ENCODE data around the gene DSG4.

Gene DSG4

DNA sequence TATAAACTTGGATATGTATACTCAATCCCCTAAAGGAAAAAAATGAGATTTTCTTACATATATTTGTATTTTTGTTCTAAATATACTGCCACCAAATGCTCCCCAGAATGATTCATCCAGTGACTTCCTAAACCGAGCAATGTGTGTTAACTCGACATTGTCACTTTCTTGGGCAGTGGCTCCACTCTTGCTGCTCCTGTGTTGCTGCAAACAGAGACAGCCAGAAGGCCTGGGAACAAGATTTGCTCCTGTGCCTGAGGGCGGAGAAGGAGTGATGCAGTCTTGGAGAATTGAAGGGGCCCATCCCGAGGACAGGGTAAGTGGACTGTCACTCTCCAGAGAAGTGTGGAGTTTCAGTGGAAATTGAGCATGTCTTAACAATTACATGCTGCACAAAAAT, 32.7 kb downstream of the DSG4 start:
- Histone ChIP-seq H4K20me1 (no peaks in the 10 kb centered on the region), H3K27me3 (no peaks in the 10 kb centered on the region), H3K4me3 (no peak overlapping the region), H3K9ac (no peak overlapping the region), H3K27ac (no peak overlapping the region), H3K9me3 (no peaks in the 10 kb centered on the region), H3K36me3 (no peaks in the 10 kb centered on the region), H3K4me2 (no peak overlapping the region), H3K4me1 (no peaks in the 10 kb centered on the region)
- TF ChIP-seq Cebpa-rat (IDR thresholded peaks at IDR 0.05) = no peak

DNA sequence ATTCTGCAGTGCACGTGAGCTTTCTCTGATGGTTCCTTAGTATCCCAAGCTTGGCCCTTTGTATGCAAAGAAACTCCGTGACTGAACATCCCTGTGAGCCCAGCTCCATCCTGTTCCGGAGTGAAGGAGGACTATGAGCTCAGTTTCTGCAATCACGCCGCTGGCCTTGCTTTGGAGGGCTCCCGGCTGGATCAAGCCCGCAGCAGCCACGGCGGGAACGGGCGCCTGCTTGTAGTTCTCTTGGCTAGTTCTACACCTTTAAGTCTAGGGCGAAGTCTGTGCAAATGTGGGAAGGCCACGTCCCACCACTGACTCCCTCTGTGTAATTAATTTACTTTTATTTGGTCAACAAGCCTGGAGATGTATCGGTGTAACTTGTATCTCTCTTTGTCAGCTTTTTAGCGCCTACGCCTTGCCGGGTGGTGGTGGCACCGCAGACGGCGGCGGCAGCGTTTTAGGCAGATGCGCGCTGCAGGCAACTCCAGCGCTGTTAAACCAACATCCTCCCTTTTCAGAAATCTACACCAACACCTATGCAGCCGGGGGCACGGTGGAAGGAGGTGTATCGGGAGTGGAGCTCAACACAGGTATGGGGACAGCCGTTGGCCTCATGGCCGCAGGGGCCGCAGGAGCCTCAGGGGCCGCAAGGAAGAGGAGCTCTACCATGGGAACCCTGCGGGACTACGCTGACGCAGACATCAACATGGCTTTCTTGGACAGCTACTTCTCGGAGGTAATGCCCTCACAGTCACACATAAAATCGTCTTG, 34.3 kb downstream of the DSG4 start:
- H3K4me3 ChIP-seq = no peak overlapping the region
- no peaks in the 10 kb centered on the region for H3K27me3 ChIP-seq
- H3K36me3 ChIP-seq = no peaks in the 10 kb centered on the region
- no peaks in the 10 kb centered on the region for H4K20me1 ChIP-seq
- TF ChIP-seq Cebpa-rat (IDR thresholded peaks at IDR 0.05) = no peak
- no peaks in the 10 kb centered on the region for H3K4me1 ChIP-seq
- no peaks in the 10 kb centered on the region for H3K9me3 ChIP-seq
- H3K27ac ChIP-seq = no peak overlapping the region
- no peak overlapping the region for H3K4me2 ChIP-seq
- no peak overlapping the region for H3K9ac ChIP-seq

DNA sequence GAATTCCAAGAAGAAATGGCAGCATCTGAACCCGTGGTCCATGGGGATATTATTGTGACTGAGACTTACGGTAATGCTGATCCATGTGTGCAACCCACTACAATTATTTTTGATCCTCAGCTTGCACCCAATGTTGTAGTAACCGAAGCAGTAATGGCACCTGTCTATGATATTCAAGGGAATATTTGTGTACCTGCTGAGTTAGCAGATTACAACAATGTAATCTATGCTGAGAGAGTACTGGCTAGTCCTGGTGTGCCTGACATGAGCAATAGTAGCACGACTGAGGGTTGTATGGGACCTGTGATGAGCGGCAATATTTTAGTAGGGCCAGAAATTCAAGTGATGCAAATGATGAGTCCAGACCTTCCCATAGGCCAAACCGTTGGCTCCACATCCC, 36.6 kb downstream of the DSG4 start:
- Histone ChIP-seq H3K27me3 (no peaks in the 10 kb centered on the region), H3K4me1 (no peaks in the 10 kb centered on the region), H3K36me3 (no peaks in the 10 kb centered on the region), H3K4me3 (no peak overlapping the region), H3K9ac (no peak overlapping the region), H4K20me1 (no peaks in the 10 kb centered on the region), H3K9me3 (no peaks in the 10 kb centered on the region), H3K4me2 (no peak overlapping the region), H3K27ac (no peak overlapping the region)
- no peak for TF ChIP-seq Cebpa-rat (IDR thresholded peaks at IDR 0.05)

DNA sequence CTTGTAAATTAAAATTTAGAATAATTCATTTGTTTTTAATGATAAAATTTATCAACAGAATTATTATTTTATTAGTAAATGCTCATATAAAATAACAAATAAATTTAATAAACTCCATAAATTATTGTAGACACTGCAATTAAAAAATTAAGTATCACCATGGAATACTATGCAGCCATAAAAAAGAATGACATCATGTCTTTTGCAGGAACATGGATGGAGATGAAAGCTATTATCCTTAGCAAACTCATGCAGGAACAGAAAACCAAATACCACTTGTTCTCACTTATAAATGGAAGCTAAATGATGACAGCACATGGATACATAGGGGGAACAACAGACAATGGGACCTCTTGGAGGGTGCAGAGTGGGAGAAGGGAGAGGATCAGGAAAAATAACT, 41.3 kb downstream of the DSG4 start:
- Histone ChIP-seq H3K36me3 (no peaks in the 10 kb centered on the region), H3K4me3 (no peak overlapping the region), H3K27me3 (no peaks in the 10 kb centered on the region), H4K20me1 (no peaks in the 10 kb centered on the region), H3K9me3 (no peaks in the 10 kb centered on the region), H3K9ac (no peak overlapping the region), H3K4me2 (no peak overlapping the region), H3K27ac (no peak overlapping the region), H3K4me1 (no peaks in the 10 kb centered on the region)
- TF ChIP-seq Cebpa-rat (IDR thresholded peaks at IDR 0.05) = no peak

DNA sequence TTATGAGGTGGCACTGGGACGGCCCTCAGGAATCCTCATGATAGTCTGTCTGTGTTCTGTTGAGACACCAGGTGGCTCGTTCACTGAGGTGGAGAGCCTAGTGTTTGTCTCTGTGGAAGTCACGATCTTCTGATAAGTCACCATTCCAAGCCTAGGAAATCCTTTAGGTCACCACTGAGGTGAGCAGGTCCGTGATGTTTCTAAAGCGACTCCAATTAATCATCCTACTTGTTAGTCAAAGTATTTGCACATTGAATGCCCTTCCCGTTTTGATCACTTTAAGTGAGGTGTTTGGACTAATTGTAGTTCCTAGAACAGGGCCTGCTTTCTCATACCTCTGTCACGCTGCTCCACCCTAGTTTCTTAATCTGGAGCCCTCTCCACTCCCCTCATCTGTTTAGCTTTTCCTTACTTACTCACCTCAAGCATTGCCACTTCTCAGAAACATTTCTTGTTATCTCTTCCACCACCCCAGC, 42.9 kb downstream of the DSG4 start:
- no peak overlapping the region for H3K27ac ChIP-seq
- H4K20me1 ChIP-seq = no peaks in the 10 kb centered on the region
- no peak overlapping the region for H3K4me3 ChIP-seq
- H3K36me3 ChIP-seq = no peaks in the 10 kb centered on the region
- no peaks in the 10 kb centered on the region for H3K4me1 ChIP-seq
- H3K27me3 ChIP-seq = no peaks in the 10 kb centered on the region
- H3K9ac ChIP-seq = no peak overlapping the region
- H3K9me3 ChIP-seq = no peaks in the 10 kb centered on the region
- no peak overlapping the region for H3K4me2 ChIP-seq
- TF ChIP-seq Cebpa-rat (IDR thresholded peaks at IDR 0.05) = no peak

DNA sequence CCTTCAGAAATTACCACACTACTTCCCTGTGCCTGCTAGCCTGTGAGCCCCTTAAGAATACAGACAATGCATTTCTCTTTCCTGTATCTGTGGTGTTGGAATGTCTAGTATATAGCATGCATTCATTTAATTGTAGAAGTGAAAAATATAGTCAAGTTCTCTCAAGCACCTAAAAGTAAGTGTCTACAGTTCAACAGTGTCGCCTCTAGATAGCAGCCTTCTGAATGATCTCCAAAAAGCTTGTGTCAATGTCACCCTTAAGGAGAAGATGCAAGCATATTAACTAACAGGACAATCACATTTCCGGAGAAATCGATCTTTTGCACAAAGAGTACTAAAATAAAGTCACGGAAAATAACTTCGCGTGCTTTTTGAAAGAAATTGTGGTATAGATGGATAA, 43.5 kb downstream of the DSG4 start:
- no peaks in the 10 kb centered on the region for H3K27me3 ChIP-seq
- H4K20me1 ChIP-seq = no peaks in the 10 kb centered on the region
- H3K4me2 ChIP-seq = no peak overlapping the region
- H3K27ac ChIP-seq = no peak overlapping the region
- H3K4me3 ChIP-seq = no peak overlapping the region
- H3K36me3 ChIP-seq = no peaks in the 10 kb centered on the region
- H3K9me3 ChIP-seq = no peaks in the 10 kb centered on the region
- H3K9ac ChIP-seq = no peak overlapping the region
- no peak for TF ChIP-seq Cebpa-rat (IDR thresholded peaks at IDR 0.05)
- no peaks in the 10 kb centered on the region for H3K4me1 ChIP-seq

DNA sequence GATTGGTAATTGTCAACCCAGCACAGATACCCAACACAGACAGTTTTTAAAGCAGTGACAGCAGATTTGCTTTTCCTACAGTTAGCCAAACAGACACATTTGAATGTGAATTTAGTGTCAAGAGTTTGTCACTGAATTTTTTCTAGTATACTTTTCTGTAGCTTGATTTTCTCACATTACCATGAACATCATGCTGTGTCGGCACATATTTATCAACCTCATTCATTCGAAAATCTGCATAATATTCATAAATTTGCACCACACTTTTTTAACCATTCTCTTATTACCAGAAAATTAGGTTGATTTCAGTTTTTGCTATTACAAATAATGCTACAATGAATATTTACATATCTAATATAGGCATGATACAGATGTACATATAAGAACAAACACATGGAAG, 43.9 kb downstream of the DSG4 start:
- H3K27ac ChIP-seq = no peak overlapping the region
- no peak overlapping the region for H3K9ac ChIP-seq
- no peaks in the 10 kb centered on the region for H3K4me1 ChIP-seq
- no peaks in the 10 kb centered on the region for H3K9me3 ChIP-seq
- H3K27me3 ChIP-seq = no peaks in the 10 kb centered on the region
- H3K4me2 ChIP-seq = no peak overlapping the region
- H4K20me1 ChIP-seq = no peaks in the 10 kb centered on the region
- no peak overlapping the region for H3K4me3 ChIP-seq
- no peaks in the 10 kb centered on the region for H3K36me3 ChIP-seq
- TF ChIP-seq Cebpa-rat (IDR thresholded peaks at IDR 0.05) = no peak

DNA sequence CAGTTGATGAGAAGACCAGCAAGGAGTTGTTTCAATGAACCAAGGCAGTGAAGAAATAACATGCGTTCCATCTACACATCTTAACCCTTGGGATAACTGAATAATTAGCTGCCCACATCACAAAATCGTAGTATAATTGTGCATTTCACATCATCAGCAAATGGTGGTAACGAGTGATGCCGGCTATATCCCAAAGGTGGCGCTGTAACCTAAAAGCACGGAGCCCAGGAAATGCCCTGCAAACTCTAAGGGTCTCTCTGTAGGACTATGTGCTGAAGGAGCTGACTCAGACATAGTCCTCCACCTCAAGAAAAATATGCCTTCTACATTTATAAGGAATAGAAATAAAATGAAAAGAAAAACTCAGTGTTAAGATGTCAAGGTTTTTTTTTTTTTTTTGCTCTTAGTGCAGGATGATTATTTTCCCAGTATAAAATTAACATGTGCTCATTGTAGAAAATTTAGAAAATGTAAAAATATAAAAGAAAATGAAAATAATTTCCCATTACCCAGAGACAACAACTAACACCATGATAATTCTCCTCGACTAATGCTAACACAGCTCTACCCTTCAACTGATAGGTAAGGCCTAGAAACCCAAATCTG, 47.9 kb downstream of the DSG4 start:
- no peaks in the 10 kb centered on the region for H3K9me3 ChIP-seq
- no peak overlapping the region for H3K27ac ChIP-seq
- H3K4me2 ChIP-seq = no peak overlapping the region
- no peak overlapping the region for H3K4me3 ChIP-seq
- no peaks in the 10 kb centered on the region for H4K20me1 ChIP-seq
- H3K9ac ChIP-seq = no peak overlapping the region
- H3K27me3 ChIP-seq = no peaks in the 10 kb centered on the region
- no peaks in the 10 kb centered on the region for H3K36me3 ChIP-seq
- no peaks in the 10 kb centered on the region for H3K4me1 ChIP-seq
- TF ChIP-seq Cebpa-rat (IDR thresholded peaks at IDR 0.05) = no peak

DNA sequence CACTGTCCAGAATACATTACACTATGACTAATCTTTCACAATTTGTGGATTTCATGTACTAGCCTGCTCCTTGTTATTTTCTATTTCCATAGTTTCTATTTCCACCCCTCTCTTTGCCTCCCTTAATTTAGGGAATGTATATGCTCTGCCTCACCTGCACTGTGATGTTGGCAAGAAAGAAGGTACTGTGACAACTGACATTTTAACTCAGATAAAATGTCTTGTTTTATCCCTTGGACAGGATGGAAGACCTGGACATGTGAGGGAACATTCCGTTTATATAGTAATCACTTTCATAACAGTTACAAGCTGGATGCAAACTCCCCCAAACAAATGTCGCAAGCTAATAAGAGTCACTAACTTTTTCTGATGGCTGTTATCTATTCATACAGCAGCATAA, 49.4 kb downstream of the DSG4 start:
- H3K4me1 ChIP-seq = no peaks in the 10 kb centered on the region
- H3K36me3 ChIP-seq = no peaks in the 10 kb centered on the region
- no peaks in the 10 kb centered on the region for H4K20me1 ChIP-seq
- H3K27ac ChIP-seq = no peak overlapping the region
- H3K4me3 ChIP-seq = no peak overlapping the region
- TF ChIP-seq Cebpa-rat (IDR thresholded peaks at IDR 0.05) = no peak
- no peak overlapping the region for H3K4me2 ChIP-seq
- no peaks in the 10 kb centered on the region for H3K9me3 ChIP-seq
- no peaks in the 10 kb centered on the region for H3K27me3 ChIP-seq
- H3K9ac ChIP-seq = no peak overlapping the region

DNA sequence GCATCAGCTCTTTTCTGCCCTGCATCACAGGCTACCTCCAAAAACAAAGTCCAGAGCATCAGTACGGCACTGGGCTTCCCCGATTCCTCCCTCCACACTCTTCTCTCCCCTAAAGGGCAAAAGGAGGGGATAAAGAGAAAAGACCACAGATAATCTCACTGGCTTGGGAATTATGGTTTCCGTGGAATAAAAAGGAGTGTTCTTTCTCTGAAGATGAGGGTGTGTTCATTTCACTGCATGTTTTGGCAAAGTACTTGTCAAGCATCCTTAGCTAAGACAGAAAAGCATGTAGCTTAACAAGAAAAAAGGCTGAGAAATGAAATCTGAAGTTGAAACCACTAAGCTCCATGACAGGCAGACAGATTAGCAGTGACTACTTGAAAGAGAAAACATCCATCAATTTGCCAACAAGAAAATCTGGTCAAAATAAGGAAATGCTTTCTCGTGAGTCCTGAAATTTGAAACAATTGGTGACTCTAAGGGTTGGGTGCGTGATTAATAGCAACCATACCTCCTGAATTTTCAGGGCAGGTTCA, 50.4 kb downstream of the DSG4 start:
- H3K36me3 ChIP-seq = no peaks in the 10 kb centered on the region
- H3K4me3 ChIP-seq = no peak overlapping the region

More for the DNA sequence above, 50.4 kb downstream of the DSG4 start:
- no peaks in the 10 kb centered on the region for H4K20me1 ChIP-seq
- no peak overlapping the region for H3K9ac ChIP-seq
- no peaks in the 10 kb centered on the region for H3K4me1 ChIP-seq
- TF ChIP-seq Cebpa-rat (IDR thresholded peaks at IDR 0.05) = no peak
- no peak overlapping the region for H3K4me2 ChIP-seq
- H3K9me3 ChIP-seq = no peaks in the 10 kb centered on the region
- H3K27me3 ChIP-seq = no peaks in the 10 kb centered on the region
- no peak overlapping the region for H3K27ac ChIP-seq

Measured in BLaER1 (cell line).